HG02852 (cell line): ENCODE results near the gene MOSMO.
"Not testable (repeated sequence)": the region's sequence is repeated elsewhere in the genome, so short reads cannot be mapped to it uniquely, and the experiment has no call there.

Source experiments
- ATAC-seq: cut with Tn5 transposase; IDR thresholded peaks from one replicate; pipeline ENCODE4 v1.9.1; 2021; ENCODE audit warnings: mild to moderate bottlenecking, moderate library complexity; ENCODE audit not compliant: unreplicated experiment

Gene MOSMO

GRCh38 chr16:22035153-22035552, 27.2 kb downstream of the MOSMO start:
- peak; percentile 65 for ATAC-seq

DNA sequence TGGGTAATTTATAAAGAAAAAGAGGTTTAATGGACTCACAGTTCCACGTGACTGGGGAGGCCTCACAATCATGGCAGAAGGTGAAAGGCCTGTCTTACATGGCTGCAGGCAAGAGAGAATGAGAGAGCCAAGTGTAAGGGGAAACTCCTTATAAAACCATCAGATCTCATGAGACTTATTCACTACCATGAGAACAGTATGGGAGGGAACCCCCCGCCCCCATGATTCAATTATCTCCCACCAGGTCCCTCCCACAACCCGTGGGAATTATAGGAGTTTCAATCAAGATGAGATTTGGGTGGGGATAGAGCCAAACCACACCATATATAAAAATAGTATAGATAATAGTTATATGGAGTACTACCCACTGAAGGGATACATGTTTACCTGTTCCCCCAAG, 36.0 kb downstream of the MOSMO start:
- ATAC-seq = not testable (repeated sequence)

DNA sequence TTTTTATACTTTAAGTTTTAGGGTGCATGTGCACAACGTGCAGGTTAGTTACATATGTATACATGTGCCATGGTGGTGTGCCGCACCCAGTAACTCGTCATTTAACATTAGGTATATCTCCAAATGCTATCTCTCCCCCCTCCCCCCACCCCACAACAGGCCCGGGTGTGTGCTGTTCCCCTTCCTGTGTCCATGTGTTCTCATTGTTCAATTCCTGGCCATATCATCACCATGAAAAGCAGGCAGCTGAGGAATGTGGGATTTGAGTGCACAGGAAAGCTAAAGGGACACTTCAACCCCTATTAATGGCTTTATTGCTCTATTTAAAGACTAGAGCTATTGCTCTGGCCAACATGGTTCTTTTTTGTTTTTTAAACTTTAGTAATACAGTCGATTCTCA, 38.0 kb downstream of the MOSMO start:
- ATAC-seq = not testable (repeated sequence)

DNA sequence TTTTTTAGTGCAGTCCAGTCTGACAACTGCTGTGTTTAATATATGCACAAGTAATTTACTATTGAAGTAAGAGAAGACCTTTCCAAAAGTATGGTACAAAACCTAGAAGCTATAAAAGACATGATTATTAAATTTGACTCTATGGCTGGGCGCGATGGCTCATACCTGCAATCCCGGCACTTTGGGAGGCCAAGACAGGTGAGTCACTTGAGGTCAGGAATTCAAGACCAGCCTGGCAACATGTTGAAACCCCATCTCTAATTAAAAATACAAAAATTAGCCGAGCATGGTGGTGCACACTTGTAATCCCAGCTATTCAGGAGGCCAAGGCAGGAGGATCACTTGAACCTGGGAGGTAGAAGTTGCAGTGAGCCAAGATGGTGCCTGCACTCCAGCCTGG, 43.1 kb downstream of the MOSMO start:
- no peak for ATAC-seq

DNA sequence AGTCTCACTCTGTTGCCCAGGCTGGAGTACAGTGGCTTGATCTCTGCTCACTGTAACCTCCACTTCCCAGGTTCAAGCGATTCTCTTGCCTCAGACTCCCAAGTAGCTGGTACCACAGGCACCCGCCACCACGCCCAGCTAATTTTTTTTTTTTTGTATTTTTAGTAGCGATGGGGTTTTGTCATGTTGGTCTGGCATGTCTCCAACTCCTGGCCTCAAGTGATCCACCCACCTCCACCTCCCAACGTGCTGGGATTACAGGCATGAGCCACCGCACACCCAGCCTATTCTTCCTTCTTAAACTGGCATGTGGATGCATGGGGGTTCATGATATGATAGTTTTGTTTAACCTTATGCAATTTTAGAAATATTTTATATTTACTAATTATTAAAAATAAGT, 45.1 kb downstream of the MOSMO start:
- ATAC-seq = no peak

- no peak for ATAC-seq
Observed at GRCh38 chr16:22053921-22054341, 46.0 kb downstream of the MOSMO start.

- ATAC-seq = no peak
Observed at GRCh38 chr16:22054847-22055590, 47.1 kb downstream of the MOSMO start.

- no peak for ATAC-seq
Observed at GRCh38 chr16:22055881-22056280, 48.0 kb downstream of the MOSMO start.

GRCh38 chr16:22063888-22064467, 56.1 kb downstream of the MOSMO start:
- no peak for ATAC-seq

GRCh38 chr16:22065252-22065651, 57.3 kb downstream of the MOSMO start:
- ATAC-seq = no peak

GRCh38 chr16:22070361-22071330, 62.7 kb downstream of the MOSMO start:
- no peak for ATAC-seq

GRCh38 chr16:22071331-22071910, 63.5 kb downstream of the MOSMO start:
- no peak for ATAC-seq

GRCh38 chr16:22073350-22073749, 65.4 kb downstream of the MOSMO start:
- no peak for ATAC-seq

DNA sequence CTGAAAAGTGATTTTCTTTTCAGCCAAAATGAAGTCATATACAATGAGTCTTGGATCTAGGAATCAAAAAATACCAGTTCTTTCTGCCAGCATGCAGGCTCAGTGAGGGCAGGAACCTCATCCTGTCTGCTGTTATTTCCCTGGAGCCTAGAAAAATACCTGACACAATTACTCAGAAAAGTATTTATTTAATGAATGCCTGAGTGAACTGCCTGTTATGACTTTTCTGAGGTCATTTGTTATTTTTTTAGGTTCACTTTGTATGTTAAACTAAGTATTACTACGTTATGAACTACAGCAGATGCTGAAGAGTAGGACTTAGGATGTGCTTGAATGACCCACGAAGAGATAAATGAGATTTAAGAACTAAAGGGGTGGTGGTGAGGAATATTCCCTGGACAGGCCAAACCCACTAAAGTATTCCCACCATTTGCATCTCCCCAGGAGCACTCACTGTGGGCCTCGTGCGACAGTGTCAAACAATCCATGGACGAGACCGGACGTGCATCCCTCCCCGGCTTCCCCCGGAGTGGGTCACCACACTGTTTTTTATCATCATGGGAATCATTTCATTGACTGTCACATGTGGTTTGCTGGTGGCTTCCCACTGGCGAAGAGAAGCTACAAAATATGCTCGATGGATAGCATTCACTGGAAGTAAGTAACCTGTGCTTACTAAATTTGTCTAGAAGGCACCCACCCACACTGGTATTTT, 67.3 kb downstream of the MOSMO start:
- no peak for ATAC-seq

GRCh38 chr16:22075776-22076175, 67.9 kb downstream of the MOSMO start:
- ATAC-seq = no peak

- no peak for ATAC-seq
Observed at GRCh38 chr16:22077700-22078313, 69.9 kb downstream of the MOSMO start.

DNA sequence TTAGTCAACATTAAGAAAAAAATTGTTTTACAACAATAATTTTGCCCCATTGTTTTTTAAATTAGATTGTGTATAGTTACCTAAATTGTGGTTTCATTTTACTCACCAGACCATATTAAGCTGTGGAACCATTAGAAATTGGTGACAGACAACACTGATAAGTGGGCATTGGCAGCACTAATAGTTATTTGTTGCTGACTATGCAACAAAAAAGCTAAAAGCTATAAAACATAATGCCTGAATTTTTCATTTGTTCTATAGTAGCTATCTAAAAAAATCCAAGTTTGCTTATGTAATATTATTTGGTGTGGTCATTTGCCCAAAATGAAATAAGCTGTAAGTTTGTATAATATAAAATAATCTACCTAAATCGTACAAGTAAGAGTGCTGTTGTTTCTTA, 70.7 kb downstream of the MOSMO start:
- no peak for ATAC-seq

DNA sequence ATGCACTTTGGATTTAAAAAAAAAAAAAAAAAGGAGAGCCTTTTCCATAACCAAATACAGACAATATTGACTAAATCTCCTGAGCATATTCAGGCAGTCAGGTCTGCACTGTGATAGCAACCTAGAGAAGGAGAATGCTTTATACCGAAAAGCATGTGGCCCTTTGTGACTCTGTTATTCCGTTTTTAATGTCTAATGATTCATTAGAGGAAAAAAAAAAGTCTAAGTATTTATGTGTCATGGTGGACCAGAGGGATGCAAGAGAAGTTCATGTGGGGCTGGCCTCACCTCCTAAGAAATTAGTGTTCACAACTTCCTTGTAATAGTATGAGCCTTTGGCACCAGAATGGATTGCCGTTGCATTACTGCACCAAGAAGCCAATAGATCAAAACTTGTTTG, 73.1 kb downstream of the MOSMO start:
- ATAC-seq = no peak

DNA sequence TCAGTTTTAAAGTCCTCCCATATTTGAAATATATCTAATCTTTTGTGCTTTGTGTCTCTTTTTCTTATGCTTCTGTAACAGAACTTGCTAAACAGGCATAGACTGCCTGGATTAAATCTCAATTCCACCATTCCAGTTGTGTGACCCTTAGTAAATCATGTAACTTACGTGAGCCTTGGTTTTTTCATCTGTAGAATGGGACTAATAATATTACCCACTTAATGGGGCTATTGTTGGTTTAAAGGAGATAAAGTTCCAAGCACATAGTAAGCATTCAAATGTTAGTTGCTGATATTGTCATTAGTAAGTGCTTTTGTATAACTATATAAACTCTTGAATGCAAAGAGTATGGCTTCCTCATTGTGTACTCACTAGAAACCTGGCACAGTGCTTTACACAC, 78.5 kb downstream of the MOSMO start:
- no peak for ATAC-seq

DNA sequence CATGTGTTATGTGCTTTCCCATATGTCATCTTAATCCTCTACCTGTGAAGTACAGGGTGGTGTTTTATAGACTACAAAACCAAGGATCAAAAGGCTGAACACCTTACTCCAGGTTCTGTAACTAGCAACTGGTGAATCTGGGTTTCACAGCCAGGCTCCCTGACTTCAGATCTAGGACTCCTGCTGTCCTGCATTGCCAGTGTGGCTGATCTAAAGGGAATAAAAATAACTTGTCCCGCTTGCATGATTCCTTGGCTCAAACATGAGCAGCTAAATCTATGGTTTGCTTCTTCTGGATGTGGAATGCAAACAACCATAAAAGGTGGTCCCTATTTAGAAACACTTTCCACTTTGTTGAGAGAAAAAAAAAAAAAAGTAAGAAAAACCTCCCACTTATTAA, 80.7 kb downstream of the MOSMO start:
- ATAC-seq = no peak
